ENCODE measurements around the gene WDR35. TPM values are rescaled to one million over a fixed set of nuclear protein-coding genes. Genes with fewer than 3 reads are reported as not detected.

The WDR35 gene
- total RNA-seq, 4 donors from 2014 or later, result 16.3 to 24.3 (median 21.2) TPM

- Histone ChIP-seq H3K4me1 (peaks cover 0 to 56% (median 29%) of the 10 kb centered on the region in 4 donors), H3K9me3 (no peaks in the 10 kb centered on the region), H3K4me3 (peak overlapping the region; percentile 74 to 98 (median 91)), H3K36me3 (no peaks in the 10 kb centered on the region), H3K27ac (peak overlapping the region; percentile 86 to 98 (median 94)), H3K27me3 (no peaks in the 10 kb centered on the region)
- peak in 1 of 2 donors; percentile 24 for DNase-seq (ENCODE audit: low spot score in 2 of 2)
- TF ChIP-seq POLR2A (IDR thresholded peaks at IDR 0.05) (no peak), EP300 (IDR thresholded peaks at IDR 0.05) (no peak), CTCF (IDR thresholded peaks at IDR 0.05) (no peak)
- WGBS, 2 donors, result 0 to 1% methylated on average over 26 of the region's 26 CpGs
These were observed 88.9 kb downstream of the WDR35 start for GRCh38 chr2:19900931-19901441.

DNA sequence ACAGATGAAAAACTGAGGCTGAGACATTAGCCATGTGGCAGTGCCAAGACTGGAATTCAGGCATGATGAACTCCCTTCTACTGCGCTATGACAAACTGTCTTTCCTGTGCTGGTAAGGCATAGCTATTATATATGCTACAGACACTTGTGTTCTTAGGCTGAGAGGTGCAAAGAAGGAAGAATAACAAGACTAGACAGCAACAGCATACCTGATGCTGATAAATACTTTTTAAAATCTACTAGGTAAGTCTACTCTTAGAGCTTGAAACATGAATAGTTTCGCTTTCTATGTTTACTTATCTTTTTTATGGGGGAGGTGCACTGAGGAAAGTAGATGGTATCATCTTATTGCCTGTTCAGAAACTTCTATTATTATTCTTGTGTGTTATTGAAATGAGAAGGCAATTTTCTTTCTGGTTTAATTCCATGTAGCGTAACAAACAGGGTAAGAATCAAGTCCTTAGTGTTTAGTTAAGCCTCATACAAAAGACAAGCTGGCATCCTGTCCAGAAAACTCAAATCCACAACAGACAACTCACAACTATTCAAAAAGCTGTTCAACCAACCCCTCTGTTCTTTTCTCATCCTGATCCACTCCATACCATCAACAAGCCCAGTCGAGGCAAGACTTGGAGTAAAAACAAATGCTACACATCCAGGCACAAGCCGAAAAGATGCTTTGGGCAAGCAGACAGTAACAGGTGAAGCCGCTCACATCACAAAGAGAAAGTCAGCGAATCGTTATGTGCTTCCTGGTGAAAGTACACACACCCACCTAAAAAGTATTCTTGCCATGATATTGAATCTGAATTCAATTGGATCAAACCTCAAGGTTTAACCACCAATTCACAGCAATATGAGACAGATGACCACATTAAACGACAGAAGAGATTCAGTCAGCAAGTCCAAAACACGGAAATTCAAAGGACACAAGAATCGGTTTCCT lies 89.6 kb downstream of the WDR35 start:
- WGBS, 2 donors, result 37 to 38% methylated on average over 11 of the region's 11 CpGs
- DNase-seq (ENCODE audit: low spot score in 2 of 2), result no peak
- H3K36me3 ChIP-seq, result peaks cover 0 to 3% (median 0%) of the 10 kb centered on the region in 3 donors
- TF ChIP-seq POLR2A (IDR thresholded peaks at IDR 0.05) (no peak), CTCF (IDR thresholded peaks at IDR 0.05) (no peak), EP300 (IDR thresholded peaks at IDR 0.05) (no peak)
- peak overlapping the region; percentile 74 to 98 (median 91) for H3K4me3 ChIP-seq
- H3K27ac ChIP-seq, result peak overlapping the region in 3 of 4 donors; percentile 94 to 98 (median 95)
- peaks cover 0 to 63% (median 35%) of the 10 kb centered on the region in 4 donors for H3K4me1 ChIP-seq
- H3K27me3 ChIP-seq, result no peaks in the 10 kb centered on the region
- H3K9me3 ChIP-seq, result no peaks in the 10 kb centered on the region

DNA sequence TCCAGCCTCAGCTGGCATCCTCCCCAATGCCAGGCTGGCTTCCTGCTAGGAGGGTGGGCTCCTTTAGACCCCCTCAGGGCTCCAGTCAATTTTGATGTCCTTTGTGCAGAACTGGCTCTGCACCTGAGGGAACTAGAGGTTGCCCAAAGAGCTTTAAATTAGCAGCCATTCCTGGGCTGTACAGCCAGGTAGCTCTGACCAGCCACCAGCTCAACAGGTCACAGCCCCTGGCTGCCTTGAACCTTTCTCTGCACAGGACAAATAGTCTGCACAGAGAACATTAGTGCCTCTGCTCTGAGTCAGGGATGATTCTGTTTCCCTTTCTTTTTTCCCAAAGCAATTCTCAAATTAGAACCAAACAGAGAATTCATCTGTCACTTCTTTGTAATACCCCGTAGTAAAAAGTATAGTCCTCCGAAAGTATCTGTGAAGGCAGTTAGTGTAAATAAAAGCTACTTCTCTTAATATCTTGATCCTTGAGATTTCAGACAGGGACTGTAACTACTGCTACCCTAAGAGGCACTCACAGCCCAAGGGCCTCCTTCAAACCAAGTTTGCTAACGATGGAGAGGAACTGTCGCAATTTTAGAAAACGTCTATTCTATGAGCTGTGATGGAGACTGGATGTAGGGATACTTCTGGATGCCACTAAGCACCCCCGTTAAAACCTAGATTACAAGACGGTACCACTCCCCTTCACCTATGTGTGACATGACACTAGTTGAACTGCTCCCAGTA lies 91.1 kb downstream of the WDR35 start:
- 63 to 68% methylated on average over 7 of the region's 7 CpGs for WGBS, 2 donors
- DNase-seq (ENCODE audit: low spot score in 2 of 2), result no peak

DNA sequence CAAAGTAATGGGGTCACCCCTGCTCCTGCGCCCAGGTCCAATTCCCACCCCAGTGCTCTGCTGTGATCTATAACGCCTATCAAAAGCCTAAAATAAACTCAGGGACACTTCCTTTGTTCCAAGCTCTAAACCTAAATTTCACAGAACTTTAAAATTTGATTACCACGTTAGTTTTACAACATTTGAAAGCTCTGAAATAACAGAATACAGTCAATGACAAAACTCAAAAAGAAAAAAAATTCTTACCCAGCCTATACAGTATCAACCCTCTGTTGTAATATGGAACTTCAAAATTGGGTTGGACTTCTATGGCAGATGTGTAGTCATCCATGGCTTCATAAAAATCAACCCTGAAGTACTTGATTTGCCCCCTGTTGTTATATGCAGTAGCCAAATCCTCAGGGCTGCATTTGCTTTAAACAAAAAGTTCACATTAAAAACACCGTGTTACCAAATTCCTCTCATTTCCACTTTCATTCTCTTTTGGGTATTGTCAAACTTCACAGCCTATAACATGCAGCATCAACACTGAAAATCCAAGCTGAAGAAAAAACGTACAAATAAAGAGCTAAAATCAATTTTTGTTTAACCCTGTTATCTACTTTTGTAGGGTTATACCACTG lies 92.2 kb downstream of the WDR35 start:
- no peak overlapping the region for H3K4me3 ChIP-seq
- H3K9me3 ChIP-seq, result no peaks in the 10 kb centered on the region
- peaks cover 0 to 3% (median 0%) of the 10 kb centered on the region in 3 donors for H3K36me3 ChIP-seq
- H3K27me3 ChIP-seq, result no peaks in the 10 kb centered on the region
- H3K27ac ChIP-seq, result no peak overlapping the region
- TF ChIP-seq POLR2A (IDR thresholded peaks at IDR 0.05), result no peak
- no peak for TF ChIP-seq EP300 (IDR thresholded peaks at IDR 0.05)
- TF ChIP-seq CTCF (IDR thresholded peaks at IDR 0.05), result no peak
- peaks cover 0 to 61% (median 35%) of the 10 kb centered on the region in 4 donors for H3K4me1 ChIP-seq
- 51 to 59% methylated on average over 5 of the region's 5 CpGs for WGBS, 2 donors
- DNase-seq (ENCODE audit: low spot score in 2 of 2), result no peak

More for the DNA sequence above, 91.1 kb downstream of the WDR35 start:
- Histone ChIP-seq H3K4me1 (peaks cover 0 to 64% (median 35%) of the 10 kb centered on the region in 4 donors), H3K4me3 (no peak overlapping the region), H3K27ac (no peak overlapping the region), H3K9me3 (no peaks in the 10 kb centered on the region), H3K27me3 (no peaks in the 10 kb centered on the region), H3K36me3 (peaks cover 0 to 3% (median 0%) of the 10 kb centered on the region in 3 donors)
- TF ChIP-seq POLR2A (IDR thresholded peaks at IDR 0.05) (no peak), EP300 (IDR thresholded peaks at IDR 0.05) (no peak), CTCF (IDR thresholded peaks at IDR 0.05) (no peak)

Data from tibial nerve (tissue), 4 donors.